GM06990 (cell line): ENCODE data around the gene CUX1.
"Not testable (repeated sequence)": the region's sequence is repeated elsewhere in the genome, so short reads cannot be mapped to it uniquely, and the experiment has no call there.

Experiments
- DNase-seq: peaks from one replicate; pipeline ENCODE4 v3.0.0-alpha.2; 2011; ENCODE audit not compliant: insufficient read length; ENCODE audit errors: extremely low read depth
- H3K27me3 ChIP-seq: replicated peaks from 2 replicates; pipeline ENCODE4 v1.6.0; 2011; ENCODE audit warnings: low read length; ENCODE audit not compliant: control insufficient read depth, insufficient read depth
- H3K36me3 ChIP-seq: 2 replicates; pipeline ENCODE4 v1.5.1; 2011; ENCODE audit warnings: low read length; ENCODE audit not compliant: control insufficient read depth, insufficient read depth
- H3K4me3 ChIP-seq: replicated peaks from 2 replicates; pipeline ENCODE4 v1.5.1; 2011; ENCODE audit warnings: low read depth, mild to moderate bottlenecking, control low read depth, low read length
- CTCF ChIP-seq: IDR thresholded peaks from 2 replicates; pipeline ENCODE4 v1.5.1; 2011; ENCODE audit warnings: low read length, control low read depth, mild to moderate bottlenecking, inconsistent platforms; ENCODE audit not compliant: insufficient read depth, poor library complexity, severe bottlenecking

Gene CUX1

DNA sequence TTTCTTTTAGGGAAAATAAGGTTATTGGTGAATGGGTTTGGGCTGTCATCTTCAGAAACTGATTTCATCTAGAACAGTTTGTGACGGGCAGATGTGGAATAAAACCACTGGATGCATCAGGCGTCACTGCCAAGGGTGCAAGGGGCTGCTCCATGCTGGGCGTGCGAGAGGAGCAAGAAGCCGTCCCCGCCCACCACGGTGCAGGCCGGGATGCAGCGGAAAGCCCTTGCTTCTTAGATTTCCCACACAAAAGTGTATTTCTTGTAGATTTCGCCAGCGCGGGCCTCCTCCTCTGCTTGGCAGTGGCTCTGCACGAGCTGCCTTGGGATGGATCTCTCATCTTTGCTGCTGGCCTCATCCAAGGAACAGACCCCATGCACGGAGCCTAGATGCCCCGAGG, 189.3 kb downstream of the CUX1 start:
- Histone ChIP-seq H3K36me3 (no peaks in the 10 kb centered on the region; the same call in 1 of the 2 replicates), H3K27me3 (no peaks in the 10 kb centered on the region), H3K4me3 (no peak overlapping the region)
- TF ChIP-seq CTCF, result no peak
- no peak for DNase-seq

GRCh38 chr7:102008535-102009262, 191.3 kb downstream of the CUX1 start:
- H3K36me3 ChIP-seq, result no peaks in the 10 kb centered on the region; the same call in 1 of the 2 replicates
- DNase-seq, result no peak

DNA sequence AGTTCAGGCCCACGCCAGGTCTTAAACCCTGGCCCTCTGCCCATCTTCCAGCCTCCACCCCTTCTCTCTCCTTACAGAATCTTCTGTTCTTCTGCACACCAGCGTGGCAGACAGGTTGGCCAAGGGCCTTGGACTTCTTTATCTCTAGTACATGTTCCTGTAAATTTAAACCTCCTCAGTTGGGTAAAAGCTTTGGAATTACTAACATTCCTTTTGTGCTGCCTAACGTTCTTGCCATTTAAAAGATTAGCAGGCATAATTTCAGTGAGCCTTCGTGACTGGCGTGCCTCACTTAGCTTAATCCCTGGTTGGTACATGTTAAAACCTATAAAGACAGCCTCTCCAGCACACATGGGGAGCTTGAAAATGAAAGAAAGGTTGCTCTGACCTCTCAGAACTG, 192.2 kb downstream of the CUX1 start:
- Histone ChIP-seq H3K4me3 (no peak overlapping the region), H3K36me3 (no peaks in the 10 kb centered on the region; the same call in 1 of the 2 replicates), H3K27me3 (no peaks in the 10 kb centered on the region)
- TF ChIP-seq CTCF, result no peak
- no peak for DNase-seq

More at GRCh38 chr7:102008535-102009262, 191.3 kb downstream of the CUX1 start:
- Histone ChIP-seq H3K4me3 (no peak overlapping the region), H3K27me3 (no peaks in the 10 kb centered on the region)
- TF ChIP-seq CTCF, result no peak

GRCh38 chr7:102012112-102012830, 194.8 kb downstream of the CUX1 start:
- H3K36me3 ChIP-seq, H3K4me3 ChIP-seq, DNase-seq, H3K27me3 ChIP-seq: not testable (repeated sequence)

DNA sequence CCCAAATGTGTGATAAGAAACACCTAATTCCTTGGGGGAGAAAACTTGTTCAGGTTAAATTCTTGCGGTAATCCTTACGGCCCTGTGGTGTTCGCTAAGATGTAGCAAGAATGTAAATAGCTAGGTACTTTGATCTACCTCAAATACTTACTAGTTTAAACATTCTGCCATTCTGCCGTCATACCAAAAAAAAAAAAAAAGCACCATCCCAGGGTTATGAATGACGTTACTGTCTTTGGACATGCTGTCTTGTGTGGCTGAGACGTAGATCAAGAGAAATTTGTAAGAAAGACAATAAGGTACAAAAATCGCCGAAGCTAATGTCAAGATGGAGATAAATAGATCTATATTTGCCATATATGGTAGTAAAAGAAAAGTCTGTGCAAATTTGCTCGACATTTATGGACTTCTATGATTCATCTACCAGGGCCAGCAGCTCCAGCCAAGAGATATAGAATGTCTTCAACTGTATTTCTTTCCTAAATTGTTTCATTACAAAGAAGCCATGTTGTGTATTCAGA, 195.6 kb downstream of the CUX1 start:
- H3K4me3 ChIP-seq, result no peak overlapping the region
- DNase-seq, result no peak
- TF ChIP-seq CTCF, result no peak
- H3K27me3 ChIP-seq, result no peaks in the 10 kb centered on the region
- no peaks in the 10 kb centered on the region; the same call in 1 of the 2 replicates for H3K36me3 ChIP-seq

DNA sequence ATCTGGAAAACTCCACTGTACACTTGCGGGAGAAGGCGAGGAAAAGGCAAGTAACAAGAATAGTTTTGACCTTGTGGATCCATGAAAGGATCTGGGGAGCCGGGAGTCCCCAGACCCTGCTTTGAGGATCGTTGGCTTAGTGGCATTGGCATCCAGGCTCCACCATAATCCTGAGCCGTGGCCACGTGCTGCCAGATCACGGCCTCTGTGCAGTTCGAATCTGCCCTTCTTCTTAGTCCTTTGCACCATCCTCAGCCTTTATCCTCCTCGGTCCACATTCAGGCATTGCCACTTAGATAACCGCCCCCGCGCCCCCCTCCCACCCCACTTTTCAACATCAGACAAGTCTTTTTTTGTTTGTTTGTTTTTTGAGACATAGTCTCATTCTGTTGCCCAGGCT, 201.4 kb downstream of the CUX1 start:
- no peak for DNase-seq
- no peak overlapping the region for H3K4me3 ChIP-seq
- H3K36me3 ChIP-seq, result no peaks in the 10 kb centered on the region; the same call in 1 of the 2 replicates
- no peaks in the 10 kb centered on the region for H3K27me3 ChIP-seq
- no peak for TF ChIP-seq CTCF
